ENCODE measurements around the gene STAT6.

The STAT6 gene

GRCh38 chr12:57146092-57146491, 34.9 kb upstream of the STAT6 start:
- no peak for DNase-seq

GRCh38 chr12:57145460-57146059, 34.4 kb upstream of the STAT6 start:
- no peak for DNase-seq

- DNase-seq = no peak
These were observed 32.3 kb upstream of the STAT6 start for GRCh38 chr12:57143454-57143853.

GRCh38 chr12:57142727-57143126, 31.6 kb upstream of the STAT6 start:
- no peak for DNase-seq

- no peak for DNase-seq
These were observed 31.0 kb upstream of the STAT6 start for GRCh38 chr12:57142121-57142520.

- DNase-seq = no peak
These were observed 30.1 kb upstream of the STAT6 start for GRCh38 chr12:57141249-57141648.

GRCh38 chr12:57139796-57140649, 28.9 kb upstream of the STAT6 start:
- peak; percentile 77 for DNase-seq

GRCh38 chr12:57138526-57139272, 27.5 kb upstream of the STAT6 start:
- DNase-seq = peak; percentile 59

GRCh38 chr12:57135527-57136326, 24.6 kb upstream of the STAT6 start:
- DNase-seq = no peak

GRCh38 chr12:57134949-57135348, 23.8 kb upstream of the STAT6 start:
- no peak for DNase-seq

- no peak for DNase-seq
These were observed 22.8 kb upstream of the STAT6 start for GRCh38 chr12:57133916-57134315.

- no peak for DNase-seq
These were observed 21.9 kb upstream of the STAT6 start for GRCh38 chr12:57133013-57133569.

GRCh38 chr12:57131896-57132744, 21.0 kb upstream of the STAT6 start:
- no peak for DNase-seq

- no peak for DNase-seq
These were observed 19.8 kb upstream of the STAT6 start for GRCh38 chr12:57130941-57131340.

GRCh38 chr12:57129889-57130288, 18.7 kb upstream of the STAT6 start:
- peak; percentile 41 for DNase-seq

GRCh38 chr12:57129321-57129842, 18.2 kb upstream of the STAT6 start:
- DNase-seq = no peak

GRCh38 chr12:57128519-57129247, 17.5 kb upstream of the STAT6 start:
- no peak for DNase-seq

- peak; percentile 60 for DNase-seq
These were observed 16.8 kb upstream of the STAT6 start, which contains the start of gene LRP1 for GRCh38 chr12:57127726-57128518. Gene LRP1 (plus strand): TSS chr12:57128483. CDS start chr12:57128965, 482 bp downstream.

- DNase-seq = peak; percentile 66
These were observed 16.1 kb upstream of the STAT6 start for GRCh38 chr12:57127101-57127725.

All from hematopoietic multipotent progenitor cell treated with erythropoietin and hydrocortisone succinate and interleukin-3 and kit ligand, for 4 days (in vitro differentiated cells).